ENCODE results near the gene PPP1R36.

DNA sequence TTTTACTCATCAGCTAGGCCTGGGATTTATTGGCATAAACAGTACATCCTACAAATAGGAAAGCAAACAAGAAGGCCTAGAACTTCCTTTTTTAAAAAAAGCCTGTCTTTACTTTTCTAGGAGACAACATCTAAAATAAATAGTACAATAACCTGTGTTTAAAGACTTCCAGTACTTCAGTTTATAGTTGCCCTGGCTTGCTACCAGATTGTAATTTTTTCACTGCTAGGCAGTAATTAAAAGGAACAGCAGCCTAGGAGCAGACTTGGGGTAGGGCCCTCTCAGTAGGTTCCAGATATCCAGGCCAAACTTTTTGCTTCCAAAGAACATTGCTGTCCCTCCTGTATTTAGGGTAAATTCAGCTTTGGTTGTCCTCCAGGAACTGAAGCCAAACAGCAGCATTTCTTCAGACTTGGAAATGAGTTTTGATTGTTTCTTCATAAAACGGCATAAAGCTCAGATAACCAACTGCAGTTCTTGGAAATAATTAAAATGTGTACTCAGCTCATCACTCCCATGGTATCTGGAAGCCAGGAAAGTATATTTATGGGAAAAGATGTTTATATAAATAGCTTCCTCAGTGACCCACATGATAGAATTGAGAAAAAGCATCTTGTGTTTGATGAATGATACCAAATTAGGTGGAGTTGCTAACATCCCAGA is 61.7 kb downstream of the PPP1R36 start:
- TF ChIP-seq, protein P1, sequence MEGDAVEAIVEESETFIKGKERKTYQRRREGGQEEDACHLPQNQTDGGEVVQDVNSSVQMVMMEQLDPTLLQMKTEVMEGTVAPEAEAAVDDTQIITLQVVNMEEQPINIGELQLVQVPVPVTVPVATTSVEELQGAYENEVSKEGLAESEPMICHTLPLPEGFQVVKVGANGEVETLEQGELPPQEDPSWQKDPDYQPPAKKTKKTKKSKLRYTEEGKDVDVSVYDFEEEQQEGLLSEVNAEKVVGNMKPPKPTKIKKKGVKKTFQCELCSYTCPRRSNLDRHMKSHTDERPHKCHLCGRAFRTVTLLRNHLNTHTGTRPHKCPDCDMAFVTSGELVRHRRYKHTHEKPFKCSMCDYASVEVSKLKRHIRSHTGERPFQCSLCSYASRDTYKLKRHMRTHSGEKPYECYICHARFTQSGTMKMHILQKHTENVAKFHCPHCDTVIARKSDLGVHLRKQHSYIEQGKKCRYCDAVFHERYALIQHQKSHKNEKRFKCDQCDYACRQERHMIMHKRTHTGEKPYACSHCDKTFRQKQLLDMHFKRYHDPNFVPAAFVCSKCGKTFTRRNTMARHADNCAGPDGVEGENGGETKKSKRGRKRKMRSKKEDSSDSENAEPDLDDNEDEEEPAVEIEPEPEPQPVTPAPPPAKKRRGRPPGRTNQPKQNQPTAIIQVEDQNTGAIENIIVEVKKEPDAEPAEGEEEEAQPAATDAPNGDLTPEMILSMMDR (conservative IDR thresholded peaks at IDR 0.05 in 1 of 2, IDR thresholded peaks at IDR 0.05 in 1 of 2; ENCODE audit: low read depth in 1 of 2, low read length in 2 of 2) = no peak
- no peak for TF ChIP-seq EZH2 (IDR thresholded peaks at IDR 0.05; ENCODE audit: low read length, missing control alignments)

Data from fibroblast of lung (primary cell).